Tongue (tissue), 2 donors: ENCODE results near the gene PCDHGA4. TPM values are rescaled to one million over a fixed set of nuclear protein-coding genes. Genes with fewer than 3 reads are reported as not detected.
"Not testable (repeated sequence)": the region's sequence is repeated elsewhere in the genome, so short reads cannot be mapped to it uniquely, and the experiment has no call there.

ENCODE experiments used
- DNase-seq: peaks from one replicate; pipeline ENCODE4 v3.0.0-alpha.2; 2015
- total RNA-seq: library from RNA; depleted of rRNA; stranded (reverse); fragments of >200 nt; gene quantifications from one replicate; pipeline ENCODE4 v1.2.3, GENCODE V29; 2014

The PCDHGA4 gene
- total RNA-seq, 1 donor from 2014 or later: 3.9 TPM

GRCh38 chr5:141384471-141385267 is 29.8 kb downstream of the PCDHGA4 start:
- DNase-seq: no peak

DNA sequence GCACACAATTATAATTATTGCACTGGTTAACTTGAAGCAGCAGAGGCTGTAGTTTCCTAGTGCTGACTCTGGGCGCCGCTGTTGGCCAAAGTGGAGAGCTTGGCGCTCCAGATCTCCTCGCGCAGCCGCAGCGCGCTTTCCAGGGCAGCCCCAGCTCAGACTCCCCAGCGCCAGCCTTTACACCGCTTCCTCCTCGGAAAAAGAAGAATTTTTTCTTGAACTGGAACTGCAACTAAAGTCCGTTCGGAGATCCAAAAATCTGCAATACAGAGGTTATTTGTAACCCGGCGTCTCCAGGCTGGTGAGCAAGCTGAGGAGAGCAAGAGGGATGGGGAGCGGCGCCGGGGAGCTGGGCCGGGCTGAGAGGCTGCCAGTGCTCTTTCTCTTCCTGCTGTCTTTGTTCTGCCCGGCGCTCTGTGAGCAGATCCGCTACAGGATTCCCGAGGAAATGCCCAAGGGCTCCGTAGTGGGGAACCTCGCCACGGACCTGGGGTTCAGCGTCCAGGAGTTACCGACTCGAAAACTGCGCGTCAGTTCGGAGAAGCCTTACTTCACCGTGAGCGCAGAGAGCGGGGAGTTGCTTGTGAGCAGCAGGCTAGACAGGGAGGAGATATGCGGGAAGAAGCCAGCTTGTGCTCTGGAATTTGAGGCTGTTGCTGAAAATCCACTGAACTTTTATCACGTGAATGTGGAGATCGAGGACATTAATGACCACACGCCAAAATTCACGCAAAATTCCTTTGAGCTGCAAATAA is 32.9 kb downstream of the PCDHGA4 start, which contains the start of gene PCDHGB4:
PCDHGB4 (plus strand) TSS at position 142 of the 755 bp plus-strand sequence; CDS start at position 329, 187 bp downstream.
- DNase-seq: peak; percentile 18

DNA sequence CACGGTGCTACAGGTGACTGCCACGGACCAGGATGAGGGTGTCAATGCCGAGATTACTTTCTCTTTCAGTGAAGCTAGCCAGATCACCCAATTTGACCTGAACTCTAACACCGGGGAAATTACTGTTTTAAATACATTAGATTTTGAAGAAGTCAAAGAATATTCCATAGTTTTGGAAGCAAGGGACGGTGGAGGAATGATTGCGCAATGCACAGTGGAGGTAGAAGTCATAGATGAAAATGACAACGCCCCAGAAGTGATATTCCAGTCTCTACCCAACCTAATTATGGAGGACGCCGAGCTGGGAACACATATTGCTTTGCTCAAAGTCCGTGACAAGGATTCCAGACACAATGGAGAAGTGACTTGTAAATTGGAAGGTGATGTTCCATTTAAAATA is 33.8 kb downstream of the PCDHGA4 start:
- DNase-seq: no peak

DNA sequence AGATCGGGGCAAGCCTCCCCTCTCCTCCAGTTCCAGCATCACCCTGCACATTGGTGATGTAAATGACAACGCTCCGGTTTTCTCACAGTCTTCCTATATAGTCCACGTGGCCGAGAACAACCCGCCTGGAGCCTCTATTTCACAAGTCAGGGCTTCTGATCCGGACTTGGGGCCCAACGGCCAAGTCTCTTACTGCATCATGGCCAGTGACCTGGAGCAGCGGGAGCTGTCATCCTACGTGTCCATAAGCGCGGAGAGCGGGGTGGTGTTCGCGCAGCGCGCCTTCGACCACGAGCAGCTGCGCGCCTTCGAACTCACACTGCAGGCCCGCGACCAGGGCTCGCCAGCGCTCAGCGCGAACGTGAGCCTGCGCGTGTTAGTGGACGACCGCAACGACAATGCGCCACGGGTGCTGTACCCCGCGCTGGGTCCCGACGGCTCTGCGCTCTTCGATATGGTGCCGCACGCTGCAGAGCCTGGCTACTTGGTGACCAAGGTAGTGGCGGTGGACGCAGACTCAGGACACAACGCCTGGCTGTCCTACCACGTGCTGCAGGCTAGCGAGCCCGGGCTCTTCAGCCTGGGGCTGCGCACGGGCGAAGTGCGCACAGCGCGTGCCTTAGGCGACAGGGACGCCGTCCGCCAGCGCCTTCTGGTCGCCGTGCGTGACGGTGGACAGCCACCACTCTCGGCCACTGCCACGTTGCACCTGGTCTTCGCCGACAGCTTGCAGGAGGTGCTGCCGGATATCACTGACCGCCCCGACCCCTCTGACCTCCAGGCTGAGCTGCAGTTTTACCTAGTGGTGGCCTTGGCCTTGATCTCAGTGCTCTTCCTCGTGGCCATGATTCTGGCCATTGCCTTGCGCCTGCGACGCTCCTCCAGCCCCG is 34.6 kb downstream of the PCDHGA4 start:
- no peak for DNase-seq

GRCh38 chr5:141392429-141393198 is 37.8 kb downstream of the PCDHGA4 start, which contains the start of gene PCDHGA8:
Gene PCDHGA8, plus strand, starts transcription at chr5:141392633. Its CDS starts 181 bp downstream, at chr5:141392814.
- DNase-seq: no peak

DNA sequence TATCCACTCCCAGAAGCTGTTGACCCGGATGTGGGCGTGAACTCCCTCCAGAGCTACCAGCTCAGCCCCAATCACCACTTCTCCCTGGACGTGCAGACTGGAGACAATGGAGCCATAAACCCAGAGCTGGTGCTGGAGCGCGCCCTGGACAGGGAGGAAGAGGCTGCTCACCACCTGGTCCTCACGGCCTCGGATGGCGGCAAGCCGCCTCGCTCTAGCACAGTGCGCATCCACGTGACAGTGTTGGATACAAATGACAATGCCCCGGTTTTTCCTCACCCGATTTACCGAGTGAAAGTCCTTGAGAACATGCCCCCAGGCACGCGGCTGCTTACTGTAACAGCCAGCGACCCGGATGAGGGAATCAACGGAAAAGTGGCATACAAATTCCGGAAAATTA is 38.4 kb downstream of the PCDHGA4 start:
- DNase-seq: no peak

DNA sequence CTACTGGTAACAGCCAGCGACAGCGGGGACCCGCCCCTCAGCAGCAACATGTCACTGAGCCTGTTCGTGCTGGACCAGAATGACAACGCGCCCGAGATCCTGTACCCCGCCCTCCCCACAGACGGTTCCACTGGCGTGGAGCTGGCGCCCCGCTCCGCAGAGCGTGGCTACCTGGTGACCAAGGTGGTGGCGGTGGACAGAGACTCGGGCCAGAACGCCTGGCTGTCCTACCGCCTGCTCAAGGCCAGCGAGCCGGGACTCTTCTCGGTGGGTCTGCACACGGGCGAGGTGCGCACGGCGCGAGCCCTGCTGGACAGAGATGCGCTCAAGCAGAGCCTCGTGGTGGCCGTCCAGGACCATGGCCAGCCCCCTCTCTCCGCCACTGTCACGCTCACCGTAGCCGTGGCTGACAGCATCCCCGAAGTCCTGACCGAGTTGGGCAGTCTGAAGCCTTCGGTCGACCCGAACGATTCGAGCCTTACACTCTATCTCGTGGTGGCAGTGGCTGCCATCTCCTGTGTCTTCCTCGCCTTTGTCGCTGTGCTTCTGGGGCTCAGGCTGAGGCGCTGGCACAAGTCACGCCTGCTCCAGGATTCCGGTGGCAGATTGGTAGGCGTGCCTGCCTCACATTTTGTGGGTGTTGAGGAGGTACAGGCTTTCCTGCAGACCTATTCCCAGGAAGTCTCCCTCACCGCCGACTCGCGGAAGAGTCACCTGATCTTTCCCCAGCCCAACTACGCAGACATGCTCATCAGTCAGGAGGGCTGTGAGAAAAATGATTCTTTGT is 39.8 kb downstream of the PCDHGA4 start:
- DNase-seq: not testable (repeated sequence)

GRCh38 chr5:141397756-141398551 is 43.1 kb downstream of the PCDHGA4 start, which contains the start of gene PCDHGB5:
Gene PCDHGB5, plus strand, starts transcription at chr5:141397947. Its CDS starts 181 bp downstream, at chr5:141398128.
- peak; percentile 16 for DNase-seq

DNA sequence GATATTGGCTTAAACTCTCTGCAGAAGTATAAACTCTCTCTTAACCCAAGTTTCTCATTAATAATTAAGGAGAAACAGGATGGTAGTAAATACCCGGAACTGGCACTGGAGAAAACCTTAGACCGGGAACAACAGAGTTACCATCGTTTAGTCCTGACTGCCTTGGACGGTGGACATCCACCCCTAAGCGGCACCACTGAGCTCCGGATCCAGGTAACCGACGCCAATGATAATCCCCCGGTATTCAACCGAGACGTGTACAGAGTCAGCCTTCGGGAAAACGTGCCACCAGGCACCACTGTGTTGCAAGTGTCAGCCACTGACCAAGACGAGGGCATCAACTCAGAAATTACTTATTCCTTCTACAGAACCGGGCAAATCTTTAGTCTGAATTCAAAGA is 43.8 kb downstream of the PCDHGA4 start:
- no peak for DNase-seq

DNA sequence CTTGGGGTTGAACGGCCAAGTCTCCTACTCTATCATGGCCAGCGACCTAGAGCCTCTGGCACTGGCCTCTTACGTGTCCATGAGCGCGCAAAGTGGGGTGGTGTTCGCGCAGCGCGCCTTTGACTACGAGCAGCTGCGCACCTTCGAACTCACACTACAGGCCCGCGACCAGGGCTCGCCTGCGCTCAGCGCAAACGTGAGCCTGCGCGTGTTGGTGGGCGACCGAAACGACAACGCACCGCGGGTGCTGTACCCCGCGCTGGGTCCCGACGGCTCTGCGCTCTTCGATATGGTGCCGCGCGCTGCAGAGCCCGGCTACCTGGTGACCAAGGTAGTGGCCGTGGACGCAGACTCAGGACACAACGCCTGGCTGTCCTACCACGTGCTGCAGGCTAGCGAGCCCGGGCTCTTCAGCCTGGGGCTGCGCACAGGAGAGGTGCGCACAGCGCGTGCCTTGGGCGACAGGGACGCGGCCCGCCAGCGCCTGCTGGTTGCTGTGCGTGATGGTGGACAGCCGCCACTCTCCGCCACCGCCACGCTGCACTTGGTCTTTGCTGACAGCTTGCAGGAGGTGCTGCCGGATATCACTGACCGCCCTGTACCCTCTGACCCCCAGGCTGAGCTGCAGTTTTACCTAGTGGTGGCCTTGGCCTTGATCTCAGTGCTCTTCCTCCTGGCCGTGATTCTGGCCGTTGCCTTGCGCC is 44.9 kb downstream of the PCDHGA4 start:
- no peak for DNase-seq

GRCh38 chr5:141402553-141403243 is 47.9 kb downstream of the PCDHGA4 start, which contains the start of gene PCDHGA9:
Gene PCDHGA9, plus strand, starts transcription at chr5:141402778. Its CDS starts 175 bp downstream, at chr5:141402953.
- DNase-seq: peak; percentile 33

DNA sequence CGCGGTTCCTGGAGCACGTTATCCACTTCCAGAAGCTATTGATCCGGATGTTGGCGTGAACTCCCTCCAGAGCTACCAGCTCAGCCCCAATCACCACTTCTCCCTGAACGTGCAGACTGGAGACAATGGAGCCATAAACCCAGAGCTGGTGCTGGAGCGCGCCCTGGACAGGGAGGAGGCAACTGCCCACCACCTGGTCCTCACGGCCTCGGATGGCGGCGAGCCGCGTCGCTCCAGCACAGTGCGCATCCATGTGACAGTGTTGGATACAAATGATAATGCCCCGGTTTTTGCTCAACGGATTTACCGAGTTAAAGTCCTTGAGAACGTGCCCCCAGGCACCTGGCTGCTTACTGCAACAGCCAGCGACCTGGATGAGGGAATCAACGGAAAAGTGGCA is 48.6 kb downstream of the PCDHGA4 start:
- DNase-seq: no peak

Other genes with a start within 250 kb of the PCDHGA4 start
- 4.0 TPM for gene PCDHB4, start 233.2 kb upstream of the PCDHGA4 start, total RNA-seq
- 5.6 TPM for gene PCDHB5, start 219.8 kb upstream of the PCDHGA4 start, total RNA-seq
- gene PCDHB6, start 205.0 kb upstream of the PCDHGA4 start, total RNA-seq: 0.82 TPM
- gene PCDHB7, start 182.4 kb upstream of the PCDHGA4 start, total RNA-seq: 3.3 TPM
- 2.3 TPM for gene PCDHB8, start 177.2 kb upstream of the PCDHGA4 start, total RNA-seq
- gene PCDHB16, start 172.6 kb upstream of the PCDHGA4 start, total RNA-seq: 4.1 TPM
- 1.7 TPM for gene PCDHB9, start 167.9 kb upstream of the PCDHGA4 start, total RNA-seq
- 6.1 TPM for gene PCDHB10, start 162.7 kb upstream of the PCDHGA4 start, total RNA-seq
- 5.9 TPM for gene PCDHB11, start 155.4 kb upstream of the PCDHGA4 start, total RNA-seq
- gene PCDHB12, start 146.3 kb upstream of the PCDHGA4 start, total RNA-seq: 4.8 TPM
- 4.4 TPM for gene PCDHB13, start 141.1 kb upstream of the PCDHGA4 start, total RNA-seq
- gene PCDHB14, start 131.7 kb upstream of the PCDHGA4 start, total RNA-seq: 7.8 TPM
- 9.9 TPM for gene PCDHB15, start 109.6 kb upstream of the PCDHGA4 start, total RNA-seq
- gene SLC25A2, start 51.0 kb upstream of the PCDHGA4 start, total RNA-seq: not detected
- 93.2 TPM for gene TAF7, start 34.2 kb upstream of the PCDHGA4 start, total RNA-seq
- 1.8 TPM for gene PCDHGA1, start 24.5 kb upstream of the PCDHGA4 start, total RNA-seq
- gene PCDHGA2, start 16.3 kb upstream of the PCDHGA4 start, total RNA-seq: 3.7 TPM
- 3.9 TPM for gene PCDHGA3, start 11.2 kb upstream of the PCDHGA4 start, total RNA-seq
- 3.7 TPM for gene PCDHGB1, start 4.9 kb upstream of the PCDHGA4 start, total RNA-seq
- gene PCDHGB2, start 5.0 kb downstream of the PCDHGA4 start, total RNA-seq: 4.2 TPM
- 6.1 TPM for gene PCDHGA5, start 9.1 kb downstream of the PCDHGA4 start, total RNA-seq
- gene PCDHGB3, start 15.2 kb downstream of the PCDHGA4 start, total RNA-seq: 5.7 TPM
- 4.8 TPM for gene PCDHGA6, start 18.9 kb downstream of the PCDHGA4 start, total RNA-seq
- 6.3 TPM for gene PCDHGA7, start 27.7 kb downstream of the PCDHGA4 start, total RNA-seq
- 5.9 TPM for gene PCDHGB4, start 32.7 kb downstream of the PCDHGA4 start, total RNA-seq
- 3.0 TPM for gene PCDHGA8, start 37.6 kb downstream of the PCDHGA4 start, total RNA-seq
- 11.3 TPM for gene PCDHGB5, start 42.9 kb downstream of the PCDHGA4 start, total RNA-seq
- gene PCDHGA9, start 47.8 kb downstream of the PCDHGA4 start, total RNA-seq: 12.2 TPM
- gene PCDHGB6, start 53.0 kb downstream of the PCDHGA4 start, total RNA-seq: 9.3 TPM
- gene PCDHGA10, start 58.0 kb downstream of the PCDHGA4 start, total RNA-seq: 6.1 TPM
- gene PCDHGB7, start 62.7 kb downstream of the PCDHGA4 start, total RNA-seq: 10.3 TPM
- gene PCDHGA11, start 66.0 kb downstream of the PCDHGA4 start, total RNA-seq: 7.5 TPM
- 5.1 TPM for gene PCDHGA12, start 75.5 kb downstream of the PCDHGA4 start, total RNA-seq
- gene PCDHGC3, start 120.9 kb downstream of the PCDHGA4 start, total RNA-seq: 104 TPM
- gene PCDHGC4, start 130.0 kb downstream of the PCDHGA4 start, total RNA-seq: 7.9 TPM
- 3.1 TPM for gene PCDHGC5, start 134.1 kb downstream of the PCDHGA4 start, total RNA-seq